GM12865 (cell line): ENCODE measurements around the gene TNMD.

ENCODE experiments used
- DNase-seq: peaks from one replicate; pipeline ENCODE4 v3.0.0; 2010; ENCODE audit warnings: low read depth
- H3K4me3 ChIP-seq: 2 replicates; pipeline ENCODE4 v1.5.1; 2011; ENCODE audit warnings: mild to moderate bottlenecking, low read depth, low read length, control low read depth
- TF ChIP-seq, protein P1 (sequence below): IDR thresholded peaks from 2 replicates; pipeline ENCODE4 v1.5.1; 2011; ENCODE audit warnings: low read length, control low read depth, low read depth, inconsistent platforms; ENCODE audit not compliant: insufficient read depth; ENCODE audit errors: missing control alignments

Gene TNMD

DNA sequence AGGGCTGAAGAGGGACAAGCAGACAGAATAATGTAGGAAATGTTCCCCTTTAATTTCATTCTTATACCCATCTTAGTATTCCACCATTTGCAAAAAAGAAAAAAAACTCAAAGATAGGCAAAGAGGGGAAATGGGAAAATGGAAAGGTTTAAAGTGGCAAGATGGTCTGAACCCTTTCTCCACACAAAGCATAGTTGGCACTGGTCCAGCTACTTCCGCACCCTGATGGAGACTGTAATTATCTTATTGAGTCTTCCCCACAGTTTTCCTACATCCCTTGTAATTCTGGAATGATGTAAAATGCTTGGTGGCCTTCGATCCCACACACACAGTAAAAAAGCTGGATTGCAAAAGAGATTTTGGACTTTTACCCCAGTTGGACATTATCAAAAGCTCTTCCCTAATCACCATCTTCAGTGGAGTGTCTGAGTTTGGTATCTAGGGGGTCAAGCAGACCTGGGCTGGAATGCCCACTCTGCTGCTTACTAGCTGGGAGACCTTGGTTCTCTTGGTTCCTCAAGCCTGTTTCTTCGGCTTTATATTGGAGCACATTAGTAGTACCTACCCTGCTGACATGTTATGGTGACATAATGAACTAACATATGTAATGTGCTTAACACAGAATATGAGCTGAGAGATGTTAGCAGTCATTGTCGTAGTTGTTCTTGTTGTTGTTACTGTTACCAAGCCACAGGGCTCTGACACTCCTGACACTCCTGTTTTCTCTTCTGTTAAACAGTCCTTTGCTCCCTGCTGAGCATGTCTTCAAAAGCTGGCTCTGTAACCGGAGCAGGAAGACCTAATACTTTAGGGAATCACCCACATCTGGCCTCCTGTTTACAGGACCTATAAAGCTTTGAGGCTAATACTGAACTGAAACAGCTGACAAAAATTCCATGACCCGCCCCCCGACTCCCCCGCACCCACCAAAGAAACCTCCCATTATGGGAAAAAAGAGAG lies 64.0 kb downstream of the TNMD start:
- DNase-seq, result no peak
- no peak overlapping the region for H3K4me3 ChIP-seq
- TF ChIP-seq, protein P1, sequence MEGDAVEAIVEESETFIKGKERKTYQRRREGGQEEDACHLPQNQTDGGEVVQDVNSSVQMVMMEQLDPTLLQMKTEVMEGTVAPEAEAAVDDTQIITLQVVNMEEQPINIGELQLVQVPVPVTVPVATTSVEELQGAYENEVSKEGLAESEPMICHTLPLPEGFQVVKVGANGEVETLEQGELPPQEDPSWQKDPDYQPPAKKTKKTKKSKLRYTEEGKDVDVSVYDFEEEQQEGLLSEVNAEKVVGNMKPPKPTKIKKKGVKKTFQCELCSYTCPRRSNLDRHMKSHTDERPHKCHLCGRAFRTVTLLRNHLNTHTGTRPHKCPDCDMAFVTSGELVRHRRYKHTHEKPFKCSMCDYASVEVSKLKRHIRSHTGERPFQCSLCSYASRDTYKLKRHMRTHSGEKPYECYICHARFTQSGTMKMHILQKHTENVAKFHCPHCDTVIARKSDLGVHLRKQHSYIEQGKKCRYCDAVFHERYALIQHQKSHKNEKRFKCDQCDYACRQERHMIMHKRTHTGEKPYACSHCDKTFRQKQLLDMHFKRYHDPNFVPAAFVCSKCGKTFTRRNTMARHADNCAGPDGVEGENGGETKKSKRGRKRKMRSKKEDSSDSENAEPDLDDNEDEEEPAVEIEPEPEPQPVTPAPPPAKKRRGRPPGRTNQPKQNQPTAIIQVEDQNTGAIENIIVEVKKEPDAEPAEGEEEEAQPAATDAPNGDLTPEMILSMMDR, result no peak
